Measurements from ENCODE around the gene MRPL47.

MRPL47 gene

DNA sequence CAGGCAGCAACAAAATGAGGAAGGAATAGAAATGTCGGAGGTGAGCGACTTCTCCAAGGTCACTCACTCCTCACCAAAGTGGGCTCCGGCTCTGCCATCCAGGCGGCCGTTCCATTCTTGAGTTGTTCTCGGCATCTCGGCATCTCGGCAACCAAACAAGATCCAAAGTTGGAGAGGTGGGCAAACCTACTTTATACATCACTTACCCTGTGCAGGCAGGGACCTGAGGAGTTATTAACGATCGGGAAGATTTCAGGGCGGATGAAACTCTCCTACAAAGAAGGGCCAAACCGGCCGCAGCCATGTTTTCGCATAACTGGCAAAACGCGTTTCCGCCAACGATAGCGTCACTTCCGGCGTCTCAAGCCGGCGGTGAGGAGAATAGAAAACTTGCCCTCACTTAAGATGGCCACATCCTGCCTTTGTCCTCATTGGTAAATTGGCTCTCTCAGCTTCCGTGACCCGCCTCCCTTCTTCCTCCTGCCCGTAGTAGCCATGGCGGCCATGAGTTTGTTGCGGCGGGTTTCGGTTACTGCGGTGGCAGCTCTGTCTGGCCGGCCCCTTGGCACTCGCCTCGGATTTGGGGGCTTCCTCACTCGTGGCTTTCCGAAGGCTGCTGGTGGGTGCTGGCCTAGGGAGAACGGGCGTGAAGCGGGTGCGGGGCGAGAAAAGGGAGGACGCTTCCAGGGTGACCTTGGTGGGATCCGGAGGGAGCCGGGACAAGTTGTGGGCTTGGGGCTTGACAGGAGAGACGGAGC is at the start of gene MRPL47, which contains the start of gene NDUFB5:
Gene MRPL47, minus strand, starts transcription at position 318 of the 758 bp plus-strand sequence. Its CDS starts 14 bp downstream, at position 304.
Gene NDUFB5, plus strand, starts transcription at position 474 of the 758 bp plus-strand sequence. Its CDS starts 22 bp downstream, at position 496.
- H3K4me3 ChIP-seq (ENCODE audit: insufficient read depth, low read length, poor library complexity, severe bottlenecking) = peak within 1 kb of the TSS; percentile 79
- H3K9me3 ChIP-seq (ENCODE audit: insufficient read depth, low read length) = no peaks in the 10 kb centered on the region
- H3K4me2 ChIP-seq (ENCODE audit: low read depth, low read length, poor library complexity, severe bottlenecking) = peak within 1 kb of the TSS; percentile 95
- peak within 1 kb of the TSS; percentile 79 for H3K9ac ChIP-seq (ENCODE audit: low read length)
- peak within 1 kb of the TSS; percentile 86 for H2AFZ ChIP-seq (ENCODE audit: low read depth, low read length, severe bottlenecking)
- peaks cover 17% of the 10 kb centered on the region for H3F3A ChIP-seq (ENCODE audit: insufficient read depth)
- H3K9me2 ChIP-seq (replicated peaks; ENCODE audit: insufficient read depth, low read length) = no peaks in the 10 kb centered on the region
- no peaks in the 10 kb centered on the region for H4K20me1 ChIP-seq (ENCODE audit: low read depth, low read length)
- no peaks in the 10 kb centered on the region for H3K27me3 ChIP-seq (ENCODE audit: low read length)
- peak within 1 kb of the TSS; percentile 59 for H3K27ac ChIP-seq (ENCODE audit: low read depth, low read length)
- peaks cover 12% of the 10 kb centered on the region; the same call in 1 of the 2 replicates for H3K36me3 ChIP-seq (ENCODE audit: low read length)
- peaks cover 51% of the 10 kb centered on the region for H3K79me2 ChIP-seq (ENCODE audit: insufficient read depth, low read length)
- TF ChIP-seq, protein P1, sequence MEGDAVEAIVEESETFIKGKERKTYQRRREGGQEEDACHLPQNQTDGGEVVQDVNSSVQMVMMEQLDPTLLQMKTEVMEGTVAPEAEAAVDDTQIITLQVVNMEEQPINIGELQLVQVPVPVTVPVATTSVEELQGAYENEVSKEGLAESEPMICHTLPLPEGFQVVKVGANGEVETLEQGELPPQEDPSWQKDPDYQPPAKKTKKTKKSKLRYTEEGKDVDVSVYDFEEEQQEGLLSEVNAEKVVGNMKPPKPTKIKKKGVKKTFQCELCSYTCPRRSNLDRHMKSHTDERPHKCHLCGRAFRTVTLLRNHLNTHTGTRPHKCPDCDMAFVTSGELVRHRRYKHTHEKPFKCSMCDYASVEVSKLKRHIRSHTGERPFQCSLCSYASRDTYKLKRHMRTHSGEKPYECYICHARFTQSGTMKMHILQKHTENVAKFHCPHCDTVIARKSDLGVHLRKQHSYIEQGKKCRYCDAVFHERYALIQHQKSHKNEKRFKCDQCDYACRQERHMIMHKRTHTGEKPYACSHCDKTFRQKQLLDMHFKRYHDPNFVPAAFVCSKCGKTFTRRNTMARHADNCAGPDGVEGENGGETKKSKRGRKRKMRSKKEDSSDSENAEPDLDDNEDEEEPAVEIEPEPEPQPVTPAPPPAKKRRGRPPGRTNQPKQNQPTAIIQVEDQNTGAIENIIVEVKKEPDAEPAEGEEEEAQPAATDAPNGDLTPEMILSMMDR (IDR thresholded peaks at IDR 0.05; ENCODE audit: insufficient read depth, low read length, poor library complexity, severe bottlenecking) = no peak

DNA sequence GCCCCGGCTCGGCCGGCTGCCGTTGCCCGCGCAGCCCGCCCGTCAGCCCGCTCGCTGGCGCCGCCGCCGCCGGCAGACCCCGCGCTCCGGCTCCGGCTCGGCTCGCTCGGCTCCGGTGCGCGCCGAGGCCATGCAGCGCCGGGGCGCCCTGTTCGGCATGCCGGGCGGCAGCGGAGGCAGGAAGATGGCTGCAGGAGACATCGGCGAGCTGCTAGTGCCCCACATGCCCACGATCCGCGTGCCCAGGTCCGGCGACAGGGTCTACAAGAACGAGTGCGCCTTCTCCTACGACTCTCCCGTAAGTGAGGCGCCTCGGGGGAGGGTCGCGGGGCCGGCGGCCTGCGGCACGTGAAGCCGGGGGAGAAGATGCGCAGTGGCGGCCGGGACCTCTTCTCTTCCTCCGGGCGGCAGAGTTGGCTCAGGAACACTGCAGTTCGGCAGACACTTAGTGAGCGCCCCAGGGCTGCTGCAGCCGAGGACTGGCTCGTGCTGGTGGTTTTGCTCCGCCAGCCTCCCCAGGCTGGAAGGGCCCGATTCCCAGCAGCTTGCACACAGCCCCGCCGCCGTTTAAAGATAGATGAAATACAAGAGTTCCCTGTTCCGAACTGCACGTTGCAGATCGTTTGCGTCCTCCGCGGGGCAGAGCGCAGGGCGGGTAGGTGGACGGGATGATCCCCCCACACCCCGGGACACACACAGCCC is 48.8 kb upstream of the MRPL47 start:
- peak overlapping the region; percentile 63 for H3K4me2 ChIP-seq (ENCODE audit: low read depth, low read length, poor library complexity, severe bottlenecking)
- H3K4me3 ChIP-seq (ENCODE audit: insufficient read depth, low read length, poor library complexity, severe bottlenecking) = peak overlapping the region; percentile 93
- peak overlapping the region; percentile 88 for H3K9ac ChIP-seq (ENCODE audit: low read length)
- no peaks in the 10 kb centered on the region for H3K9me3 ChIP-seq (ENCODE audit: insufficient read depth, low read length)
- no peaks in the 10 kb centered on the region for H3K27me3 ChIP-seq (ENCODE audit: low read length)
- H3K9me2 ChIP-seq (replicated peaks; ENCODE audit: insufficient read depth, low read length) = no peaks in the 10 kb centered on the region
- peak overlapping the region; percentile 81 for H3K27ac ChIP-seq (ENCODE audit: low read depth, low read length)
- peaks cover 9% of the 10 kb centered on the region; the same call in 1 of the 2 replicates for H4K20me1 ChIP-seq (ENCODE audit: low read depth, low read length)
- H3F3A ChIP-seq (ENCODE audit: insufficient read depth) = peaks cover 22% of the 10 kb centered on the region
- no peaks in the 10 kb centered on the region for H3K36me3 ChIP-seq (ENCODE audit: low read length)
- peaks cover 44% of the 10 kb centered on the region for H3K79me2 ChIP-seq (ENCODE audit: insufficient read depth, low read length)
- TF ChIP-seq, protein P1 (IDR thresholded peaks at IDR 0.05; ENCODE audit: insufficient read depth, low read length, poor library complexity, severe bottlenecking) = no peak
- no peak for TF ChIP-seq EZH2phosphoT487 (conservative IDR thresholded peaks at IDR 0.05; ENCODE audit: low read length)
- peak overlapping the region; percentile 93 for H2AFZ ChIP-seq (ENCODE audit: low read depth, low read length, severe bottlenecking)

DNA sequence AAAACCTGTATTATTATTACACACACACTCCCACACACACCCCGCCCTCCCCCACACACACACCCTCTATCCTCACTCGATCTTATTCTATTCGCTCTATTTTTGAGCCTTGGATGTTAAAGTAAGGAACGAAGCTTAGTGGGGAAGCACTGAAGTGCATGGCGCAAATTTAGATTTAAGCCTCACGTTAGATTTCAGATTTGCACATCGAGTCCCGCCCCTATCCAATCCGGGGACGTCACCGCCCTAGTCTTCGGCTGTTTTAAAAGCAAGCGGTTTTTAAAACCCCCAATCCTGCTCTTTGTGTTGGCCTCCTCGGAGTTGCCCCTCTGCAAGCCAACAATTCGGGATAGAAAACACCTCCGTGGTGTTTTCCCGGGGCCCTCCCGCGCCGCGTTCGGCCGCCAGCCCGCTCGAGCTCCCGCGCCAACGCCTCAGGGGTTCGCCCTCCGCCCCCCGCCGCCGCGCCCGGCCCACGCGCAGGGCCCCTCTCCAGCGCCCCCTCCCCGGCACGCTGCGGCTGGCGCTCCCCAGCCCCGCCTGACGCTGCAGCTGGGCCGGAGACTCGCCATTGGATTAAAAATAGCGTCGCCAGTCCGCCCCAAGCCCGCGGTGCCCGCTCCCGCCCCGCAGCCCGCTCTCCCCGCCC is 48.1 kb upstream of the MRPL47 start, which contains the start of gene USP13:
Gene USP13, plus strand, starts transcription at position 594 of the 649 bp plus-strand sequence. CDS start 186 bp downstream, outside the sequence.
- H4K20me1 ChIP-seq (ENCODE audit: low read depth, low read length) = peaks cover 9% of the 10 kb centered on the region; the same call in 1 of the 2 replicates
- H3K27me3 ChIP-seq (ENCODE audit: low read length) = no peaks in the 10 kb centered on the region
- TF ChIP-seq, protein P1 (IDR thresholded peaks at IDR 0.05; ENCODE audit: insufficient read depth, low read length, poor library complexity, severe bottlenecking) = no peak
- TF ChIP-seq EZH2phosphoT487 (conservative IDR thresholded peaks at IDR 0.05; ENCODE audit: low read length) = no peak
- peak within 1 kb of the TSS; percentile 63 for H3K4me2 ChIP-seq (ENCODE audit: low read depth, low read length, poor library complexity, severe bottlenecking)
- H3K9me3 ChIP-seq (ENCODE audit: insufficient read depth, low read length) = no peaks in the 10 kb centered on the region
- peaks cover 38% of the 10 kb centered on the region for H3K79me2 ChIP-seq (ENCODE audit: insufficient read depth, low read length)
- H2AFZ ChIP-seq (ENCODE audit: low read depth, low read length, severe bottlenecking) = peak within 1 kb of the TSS; percentile 93
- H3F3A ChIP-seq (ENCODE audit: insufficient read depth) = peaks cover 26% of the 10 kb centered on the region
- no peaks in the 10 kb centered on the region for H3K36me3 ChIP-seq (ENCODE audit: low read length)
- peak within 1 kb of the TSS; percentile 88 for H3K9ac ChIP-seq (ENCODE audit: low read length)
- no peaks in the 10 kb centered on the region for H3K9me2 ChIP-seq (replicated peaks; ENCODE audit: insufficient read depth, low read length)
- H3K27ac ChIP-seq (ENCODE audit: low read depth, low read length) = peak within 1 kb of the TSS; percentile 81
- H3K4me3 ChIP-seq (ENCODE audit: insufficient read depth, low read length, poor library complexity, severe bottlenecking) = peak within 1 kb of the TSS; percentile 93
